OCI-LY3 (cell line): Measurements from ENCODE around the gene KLHL40.

Source experiments
- H2AFZ ChIP-seq: fragments of 200-600, 300-600 bp; shearing (Covaris generic); 2 replicates; pipeline ENCODE4 v1.6.0; 2014; ENCODE audit warnings: antibody characterized with exemption, low read depth, low read length
- H3K27ac ChIP-seq: fragments of 200-600, 300-600 bp; sonication (generic); 2 replicates; pipeline ENCODE4 v1.5.1; 2014; ENCODE audit warnings: mild to moderate bottlenecking, low read length, moderate library complexity, mixed read lengths
- H3K27me3 ChIP-seq: fragments of 200-600, 300-600 bp; sonication (generic); 2 replicates; pipeline ENCODE4 v1.6.1; 2014; ENCODE audit warnings: low read depth, low read length, mixed read lengths
- H3K36me3 ChIP-seq: fragments of 200-600, 300-600 bp; sonication (generic); replicated peaks from 2 replicates; pipeline ENCODE3; 2014; ENCODE audit warnings: low read depth, low read length, mixed read lengths
- H3K4me1 ChIP-seq: fragments of 300-600, 200-600 bp; sonication (generic); 2 replicates; pipeline ENCODE4 v1.6.1; 2014; ENCODE audit warnings: low read length, mixed read lengths
- H3K4me2 ChIP-seq: fragments of 200-600, 300-600 bp; sonication (generic); 2 replicates; pipeline ENCODE4 v1.6.1; 2014; ENCODE audit warnings: low read length, mixed read lengths
- H3K4me3 ChIP-seq: fragments of 300-600, 200-600 bp; sonication (generic); 2 replicates; pipeline ENCODE4 v1.5.1; 2014; ENCODE audit warnings: antibody characterized with exemption, mild to moderate bottlenecking, low read length, moderate library complexity
- H3K79me2 ChIP-seq: fragments of 300-600, 200-600 bp; shearing (Covaris generic); 2 replicates; pipeline ENCODE4 v1.6.1; 2014; ENCODE audit warnings: mild to moderate bottlenecking, low read length, mixed read lengths
- H3K9ac ChIP-seq: fragments of 300-600, 200-600 bp; shearing (Covaris generic); 2 replicates; pipeline ENCODE4 v1.6.0; 2014; ENCODE audit warnings: mild to moderate bottlenecking, low read length, moderate library complexity
- H3K9me3 ChIP-seq: fragments of 200-600, 300-600 bp; shearing (Covaris generic); 2 replicates; pipeline ENCODE4 v1.6.1; 2014; ENCODE audit warnings: low read length, mixed read lengths; ENCODE audit not compliant: insufficient read depth
- H4K20me1 ChIP-seq: fragments of 200-600, 300-600 bp; sonication (generic); 2 replicates; pipeline ENCODE4 v1.6.1; 2016; ENCODE audit warnings: low read length, mixed read lengths; ENCODE audit not compliant: insufficient read depth
- EZH2phosphoT487 ChIP-seq: fragments of 200-600 bp; shearing (Covaris generic); IDR thresholded peaks from 2 replicates; pipeline ENCODE4 v1.6.1; 2018; ENCODE audit warnings: antibody characterized with exemption, mixed run types, low read depth
- TF ChIP-seq, protein P1 (sequence below): fragments of 200-600, 300-600 bp; sonication (generic); IDR thresholded peaks from 2 replicates; pipeline ENCODE4 v1.5.1; 2014; ENCODE audit warnings: antibody characterized with exemption, low read length, low read depth

KLHL40 gene

DNA sequence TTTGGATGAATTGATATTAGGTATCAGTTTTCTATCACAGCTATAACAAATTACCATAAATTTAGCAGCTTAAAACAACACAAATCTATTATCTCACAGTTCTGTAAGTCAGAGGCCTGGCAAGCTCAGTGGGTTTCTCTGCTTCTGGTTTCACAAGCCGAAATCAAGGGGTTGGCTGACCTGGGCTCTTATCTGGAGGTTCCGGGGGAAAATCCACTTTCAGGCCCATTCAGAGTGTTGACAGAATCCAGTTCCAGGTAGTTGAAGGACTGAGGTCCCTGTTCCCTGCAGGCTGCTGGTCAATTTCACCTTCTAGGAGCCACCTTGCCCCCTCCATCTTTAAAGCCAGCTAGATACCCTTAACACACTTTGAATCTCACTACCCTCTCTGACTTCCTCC, 28.4 kb downstream of the KLHL40 start:
- no peak overlapping the region for H3K27ac ChIP-seq
- H3K4me1 ChIP-seq = no peaks in the 10 kb centered on the region
- H3K9me3 ChIP-seq = no peaks in the 10 kb centered on the region
- no peak overlapping the region for H3K9ac ChIP-seq
- no peak overlapping the region for H3K4me3 ChIP-seq
- no peaks in the 10 kb centered on the region for H3K27me3 ChIP-seq
- H2AFZ ChIP-seq = no peak overlapping the region
- H3K4me2 ChIP-seq = no peak overlapping the region
- TF ChIP-seq, protein P1, sequence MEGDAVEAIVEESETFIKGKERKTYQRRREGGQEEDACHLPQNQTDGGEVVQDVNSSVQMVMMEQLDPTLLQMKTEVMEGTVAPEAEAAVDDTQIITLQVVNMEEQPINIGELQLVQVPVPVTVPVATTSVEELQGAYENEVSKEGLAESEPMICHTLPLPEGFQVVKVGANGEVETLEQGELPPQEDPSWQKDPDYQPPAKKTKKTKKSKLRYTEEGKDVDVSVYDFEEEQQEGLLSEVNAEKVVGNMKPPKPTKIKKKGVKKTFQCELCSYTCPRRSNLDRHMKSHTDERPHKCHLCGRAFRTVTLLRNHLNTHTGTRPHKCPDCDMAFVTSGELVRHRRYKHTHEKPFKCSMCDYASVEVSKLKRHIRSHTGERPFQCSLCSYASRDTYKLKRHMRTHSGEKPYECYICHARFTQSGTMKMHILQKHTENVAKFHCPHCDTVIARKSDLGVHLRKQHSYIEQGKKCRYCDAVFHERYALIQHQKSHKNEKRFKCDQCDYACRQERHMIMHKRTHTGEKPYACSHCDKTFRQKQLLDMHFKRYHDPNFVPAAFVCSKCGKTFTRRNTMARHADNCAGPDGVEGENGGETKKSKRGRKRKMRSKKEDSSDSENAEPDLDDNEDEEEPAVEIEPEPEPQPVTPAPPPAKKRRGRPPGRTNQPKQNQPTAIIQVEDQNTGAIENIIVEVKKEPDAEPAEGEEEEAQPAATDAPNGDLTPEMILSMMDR = no peak
- no peak for TF ChIP-seq EZH2phosphoT487
- no peaks in the 10 kb centered on the region for H3K36me3 ChIP-seq
- H3K79me2 ChIP-seq = no peaks in the 10 kb centered on the region
- H4K20me1 ChIP-seq = no peaks in the 10 kb centered on the region

DNA sequence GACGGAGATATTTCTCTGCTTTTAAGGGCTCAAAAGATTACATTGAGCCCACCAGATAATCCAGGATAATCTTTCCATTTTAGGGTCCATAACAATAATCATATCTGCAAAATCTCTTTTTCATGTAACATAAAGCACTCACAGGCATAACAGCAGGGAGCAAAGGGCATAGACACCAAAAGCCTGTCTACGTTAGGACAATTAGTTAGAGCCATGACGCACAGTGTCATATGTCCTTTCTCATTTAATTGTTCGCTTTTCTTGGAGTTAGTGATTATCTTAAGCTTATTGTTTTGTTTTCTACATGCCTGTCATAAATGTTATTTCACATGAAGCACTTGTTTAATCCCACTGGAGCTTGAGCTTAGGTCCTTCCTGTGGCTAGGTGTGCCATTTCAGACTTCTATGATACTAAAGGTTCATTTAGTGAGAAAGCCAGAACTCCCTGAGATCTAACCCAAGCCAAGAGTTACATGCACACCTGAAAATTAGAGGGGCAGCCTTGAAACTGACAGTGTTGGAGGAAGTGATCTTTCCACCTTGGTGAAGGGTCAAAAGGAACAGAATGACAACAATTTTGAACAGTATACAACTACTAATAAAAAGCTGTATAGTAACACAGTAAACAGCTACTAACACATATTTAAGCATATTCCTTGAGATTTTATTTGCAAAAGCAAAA, 29.0 kb downstream of the KLHL40 start:
- Histone ChIP-seq H3K27ac (no peak overlapping the region), H3K4me1 (no peaks in the 10 kb centered on the region), H3K27me3 (no peaks in the 10 kb centered on the region), H3K36me3 (no peaks in the 10 kb centered on the region), H4K20me1 (no peaks in the 10 kb centered on the region), H3K79me2 (no peaks in the 10 kb centered on the region), H3K9me3 (no peaks in the 10 kb centered on the region), H3K4me3 (no peak overlapping the region), H2AFZ (no peak overlapping the region), H3K4me2 (no peak overlapping the region), H3K9ac (no peak overlapping the region)
- TF ChIP-seq, protein P1 = no peak

DNA sequence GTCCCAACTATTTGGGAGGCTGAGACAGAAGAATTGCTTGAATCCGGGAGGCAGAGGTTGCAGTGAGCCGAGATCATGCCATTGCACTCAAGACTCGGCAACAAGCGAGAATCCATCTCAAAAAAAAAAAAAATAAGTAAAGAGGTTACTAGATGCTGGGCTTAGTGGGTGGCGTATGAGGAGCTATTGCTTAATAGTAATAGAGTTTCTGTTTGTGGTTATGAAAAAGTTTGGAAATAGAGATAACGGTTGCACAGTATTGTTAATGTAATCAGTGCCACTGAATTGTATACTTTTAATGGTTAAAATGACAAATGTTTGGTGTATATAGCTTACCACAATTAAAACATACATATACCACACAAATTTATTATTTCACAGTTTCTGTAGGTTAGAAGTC, 32.0 kb downstream of the KLHL40 start:
- H3K27me3 ChIP-seq = peaks cover 8% of the 10 kb centered on the region; the same call in 1 of the 2 replicates
- TF ChIP-seq EZH2phosphoT487 = no peak
- TF ChIP-seq, protein P1 = no peak
- no peaks in the 10 kb centered on the region for H3K36me3 ChIP-seq
- no peak overlapping the region for H3K9ac ChIP-seq
- no peaks in the 10 kb centered on the region for H3K79me2 ChIP-seq
- H2AFZ ChIP-seq = no peak overlapping the region
- no peaks in the 10 kb centered on the region for H4K20me1 ChIP-seq
- H3K27ac ChIP-seq = no peak overlapping the region
- no peak overlapping the region for H3K4me2 ChIP-seq
- H3K4me3 ChIP-seq = no peak overlapping the region
- no peaks in the 10 kb centered on the region for H3K4me1 ChIP-seq
- no peaks in the 10 kb centered on the region for H3K9me3 ChIP-seq

DNA sequence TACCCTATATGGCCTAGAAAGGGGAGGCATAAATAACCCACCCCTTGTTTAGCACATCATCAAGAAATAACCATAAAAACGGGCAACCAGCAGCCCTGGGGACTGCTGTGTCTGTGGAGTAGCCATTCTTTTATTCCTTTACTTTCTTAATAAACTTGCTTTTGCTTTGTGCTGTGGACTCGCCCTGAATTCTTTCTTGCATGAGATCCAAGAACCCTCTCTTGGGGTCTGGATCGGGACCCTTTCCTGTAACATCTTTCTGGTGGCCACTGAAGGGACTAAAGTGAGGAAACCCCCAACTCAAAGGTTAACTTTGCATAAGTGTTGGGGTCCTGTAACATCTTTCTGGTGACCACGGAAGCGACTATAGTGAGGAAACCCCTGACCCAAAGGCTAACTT, 33.0 kb downstream of the KLHL40 start:
- H3K4me1 ChIP-seq = no peaks in the 10 kb centered on the region
- no peak for TF ChIP-seq EZH2phosphoT487
- TF ChIP-seq, protein P1 = no peak
- H2AFZ ChIP-seq = no peak overlapping the region
- H3K4me2 ChIP-seq = no peak overlapping the region
- no peaks in the 10 kb centered on the region for H3K9me3 ChIP-seq
- no peak overlapping the region for H3K9ac ChIP-seq
- no peaks in the 10 kb centered on the region for H3K36me3 ChIP-seq
- H3K4me3 ChIP-seq = no peak overlapping the region
- H3K27ac ChIP-seq = no peak overlapping the region
- no peaks in the 10 kb centered on the region for H4K20me1 ChIP-seq
- H3K27me3 ChIP-seq = peaks cover 10% of the 10 kb centered on the region; the same call in 1 of the 2 replicates
- H3K79me2 ChIP-seq = no peaks in the 10 kb centered on the region
